NCI-H524 (cell line): Measurements from ENCODE around the gene HMCN1.
A peak's percentile ranks its signal among the peaks of the same experiment; 100 is the strongest.

Experiments
- DNase-seq, 2 experiments: peaks; one replicate each; lab custom pipeline; 2025; lab: John Stamatoyannopoulos, UW

HMCN1 gene

GRCh38 chr1:185804206-185804605, 70.0 kb downstream of the HMCN1 start:
- no peak for DNase-seq

DNA sequence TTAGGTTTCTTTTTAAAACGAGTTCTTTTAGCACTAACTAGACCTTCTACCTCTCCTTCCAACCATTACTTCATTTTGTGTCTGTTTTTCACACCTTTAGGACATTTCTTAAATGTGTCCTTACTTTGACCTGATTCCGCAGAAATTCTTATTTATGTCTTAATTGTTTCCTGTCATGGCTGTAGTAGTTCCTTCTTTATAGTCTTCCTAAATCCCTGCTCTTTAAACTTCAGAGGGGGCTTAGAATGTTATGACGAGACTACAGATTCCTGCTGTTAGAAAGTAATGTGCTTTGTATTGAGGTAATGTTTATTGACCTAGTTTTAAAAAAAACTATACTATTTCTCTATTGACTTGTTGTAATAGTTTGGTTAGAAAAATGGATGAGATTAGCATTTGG, 70.4 kb downstream of the HMCN1 start:
- no peak for DNase-seq

DNA sequence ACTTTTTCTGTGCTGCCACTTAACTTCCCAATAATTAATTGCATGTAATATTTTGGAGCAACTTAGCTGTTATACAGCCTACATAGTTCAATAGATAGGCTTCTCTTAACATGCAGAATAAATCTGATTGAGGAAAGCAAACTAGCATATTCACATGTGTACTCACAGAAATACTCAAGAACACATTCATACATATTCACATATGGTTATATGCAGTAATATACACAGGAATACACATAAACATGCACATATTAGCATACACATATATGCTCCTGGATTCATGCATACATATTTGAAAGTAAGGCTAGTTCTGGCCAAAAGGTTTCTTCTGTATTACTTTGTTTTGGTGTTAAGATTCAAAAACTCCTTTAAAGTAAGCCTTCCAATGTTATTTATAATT, 73.1 kb downstream of the HMCN1 start:
- DNase-seq = no peak

GRCh38 chr1:185808631-185809030, 74.4 kb downstream of the HMCN1 start:
- DNase-seq = no peak

DNA sequence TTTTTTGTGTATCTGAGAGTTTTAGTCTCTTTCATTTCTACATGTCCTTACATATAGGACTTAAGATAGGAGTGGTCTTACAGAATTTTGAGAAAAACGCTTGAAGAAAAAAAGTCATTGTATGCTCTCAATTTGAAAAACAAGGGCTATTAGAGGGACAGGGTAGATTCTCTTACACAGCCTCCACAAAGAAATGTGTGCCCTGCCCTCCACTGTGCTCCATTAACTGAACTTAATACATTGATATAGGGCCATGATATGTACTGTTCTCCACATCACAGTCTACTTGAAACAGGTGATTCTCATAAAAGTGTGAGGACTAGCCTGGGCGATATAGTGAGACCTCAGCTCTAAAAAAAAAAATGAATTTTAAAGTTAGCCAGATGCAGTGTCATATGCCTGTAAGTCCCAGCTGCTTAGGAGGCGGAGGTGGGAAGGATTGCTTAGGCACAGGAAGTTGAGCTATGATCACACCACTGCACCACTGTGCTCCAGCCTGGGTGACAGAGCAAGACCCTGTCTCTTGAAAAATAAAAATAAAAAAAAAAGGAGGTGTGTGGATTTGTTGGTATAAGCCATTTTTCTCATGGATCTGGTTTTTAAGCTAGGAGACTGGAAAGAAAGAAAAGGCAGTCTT, 77.0 kb downstream of the HMCN1 start:
- no peak for DNase-seq

GRCh38 chr1:185812934-185813333, 78.7 kb downstream of the HMCN1 start:
- DNase-seq = no peak

DNA sequence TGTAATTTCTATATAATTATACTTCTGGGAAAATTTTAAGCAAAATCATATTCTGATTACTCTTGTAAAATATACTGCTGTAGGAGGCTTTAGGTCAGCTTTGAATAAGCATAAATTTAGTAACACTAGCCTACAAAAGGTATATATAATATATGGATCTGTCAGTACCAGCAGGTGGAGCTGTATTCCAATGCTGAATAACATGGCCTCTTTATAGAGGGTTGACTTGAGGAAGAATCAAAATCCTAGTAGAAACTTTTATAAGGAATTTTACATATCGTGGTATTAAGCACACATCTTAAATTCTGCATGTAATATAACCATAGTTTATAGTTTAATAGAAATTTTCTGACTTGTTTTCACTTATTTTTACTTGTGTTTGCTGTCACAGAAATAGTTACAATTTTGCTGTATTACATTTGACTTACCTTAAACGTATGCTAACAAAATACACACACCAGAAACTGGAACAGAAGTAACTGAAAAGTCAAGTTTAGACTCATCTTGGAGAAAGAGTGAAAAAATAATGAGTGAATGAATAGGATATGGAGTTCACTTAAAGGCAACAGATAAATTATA, 79.3 kb downstream of the HMCN1 start:
- DNase-seq = peak in 1 of 2 experiments; percentile 46

DNA sequence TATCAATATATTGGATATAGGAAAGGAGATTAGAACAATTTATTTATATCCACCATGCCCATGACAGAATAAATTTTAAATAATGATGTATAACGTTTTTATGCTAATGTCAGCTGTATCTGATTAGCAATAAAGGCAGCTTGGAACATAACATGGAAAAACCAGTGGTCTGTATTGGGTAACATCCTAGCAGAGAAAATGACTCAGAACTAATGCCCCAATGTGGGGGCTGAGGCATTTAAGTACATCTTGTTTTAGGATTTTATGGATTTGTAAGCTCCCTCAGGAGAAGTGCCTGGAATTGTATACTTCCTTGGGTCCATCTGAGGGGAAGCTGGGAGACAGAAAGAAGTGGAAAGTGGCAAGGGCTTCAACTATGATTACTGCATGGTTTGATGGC, 82.3 kb downstream of the HMCN1 start:
- DNase-seq = no peak

DNA sequence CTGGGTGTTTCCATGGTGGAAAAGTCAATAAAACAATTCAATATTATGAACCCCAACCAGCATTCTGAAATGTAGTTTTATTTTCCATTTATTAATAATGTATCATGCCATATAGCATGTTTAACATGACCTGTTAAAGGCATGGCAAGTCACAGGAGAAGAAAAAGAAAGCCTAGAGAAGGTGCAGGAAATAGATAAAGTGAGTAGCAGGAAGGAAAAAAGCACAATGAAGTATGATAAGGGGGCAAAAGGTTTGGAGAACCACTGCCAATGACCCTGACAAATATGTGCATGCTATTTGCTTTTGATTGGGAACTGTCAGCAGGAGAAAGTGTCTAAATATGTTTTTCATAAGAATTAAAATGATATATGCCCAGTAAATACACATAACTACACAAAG, 85.6 kb downstream of the HMCN1 start:
- no peak for DNase-seq

- DNase-seq = peak in 1 of 2 experiments; percentile 30
Observed at GRCh38 chr1:185821612-185822385, 87.6 kb downstream of the HMCN1 start.

DNA sequence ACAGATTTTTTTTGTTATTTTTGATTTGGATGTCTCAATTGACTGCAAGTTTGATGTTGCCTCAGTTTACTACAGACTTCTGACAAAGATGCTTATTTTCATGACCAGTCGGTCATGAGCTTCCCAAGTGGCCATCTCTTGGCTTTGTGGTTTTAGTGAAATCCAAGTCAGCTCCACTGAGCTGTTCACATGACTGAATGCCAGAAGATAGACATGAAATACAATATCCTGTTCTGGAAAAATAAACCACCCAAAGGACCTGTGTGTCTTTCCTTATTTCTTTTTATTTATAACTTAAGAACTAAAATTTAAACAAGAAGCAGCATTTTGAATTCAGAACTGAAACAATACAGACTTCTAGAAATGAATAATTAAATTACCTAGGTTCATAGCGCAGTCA, 89.3 kb downstream of the HMCN1 start:
- DNase-seq = no peak

DNA sequence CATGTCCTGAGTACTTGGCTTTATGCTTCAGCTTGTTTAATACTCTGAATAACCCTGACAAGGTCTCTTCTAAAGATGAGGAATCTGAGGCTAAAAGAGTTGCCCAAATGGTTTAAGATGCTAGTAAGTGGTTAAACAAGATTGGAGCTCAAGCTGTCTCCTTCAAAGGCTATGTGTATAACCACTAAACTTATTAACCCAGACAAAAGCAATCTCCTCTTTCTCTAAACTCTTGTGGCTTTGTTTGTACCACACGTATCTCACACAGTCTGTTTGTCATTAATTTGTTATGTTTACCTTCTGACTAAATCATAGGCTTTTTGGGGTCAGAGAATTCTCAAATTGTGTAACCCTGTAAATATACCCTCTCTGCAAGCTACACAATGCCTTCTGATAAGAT, 89.9 kb downstream of the HMCN1 start:
- DNase-seq = no peak

DNA sequence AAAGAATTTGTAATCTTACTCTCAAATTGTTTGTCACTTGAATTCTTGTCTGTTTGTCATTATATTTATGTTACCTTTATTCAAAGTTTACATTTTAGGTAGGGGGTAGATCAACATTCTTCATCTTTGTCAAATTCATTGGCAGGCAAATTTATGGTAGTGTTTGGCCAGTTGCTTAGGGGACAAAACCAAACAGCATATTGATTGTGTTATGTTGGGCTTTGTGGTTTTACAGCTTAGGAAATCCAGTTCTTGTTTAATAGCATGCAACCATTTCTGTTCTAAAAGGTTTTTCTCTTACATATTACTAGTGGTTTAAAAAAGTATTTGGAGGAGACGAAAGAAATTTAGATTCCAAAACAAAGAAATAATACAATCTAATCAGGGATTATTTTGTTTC, 91.4 kb downstream of the HMCN1 start:
- no peak for DNase-seq

DNA sequence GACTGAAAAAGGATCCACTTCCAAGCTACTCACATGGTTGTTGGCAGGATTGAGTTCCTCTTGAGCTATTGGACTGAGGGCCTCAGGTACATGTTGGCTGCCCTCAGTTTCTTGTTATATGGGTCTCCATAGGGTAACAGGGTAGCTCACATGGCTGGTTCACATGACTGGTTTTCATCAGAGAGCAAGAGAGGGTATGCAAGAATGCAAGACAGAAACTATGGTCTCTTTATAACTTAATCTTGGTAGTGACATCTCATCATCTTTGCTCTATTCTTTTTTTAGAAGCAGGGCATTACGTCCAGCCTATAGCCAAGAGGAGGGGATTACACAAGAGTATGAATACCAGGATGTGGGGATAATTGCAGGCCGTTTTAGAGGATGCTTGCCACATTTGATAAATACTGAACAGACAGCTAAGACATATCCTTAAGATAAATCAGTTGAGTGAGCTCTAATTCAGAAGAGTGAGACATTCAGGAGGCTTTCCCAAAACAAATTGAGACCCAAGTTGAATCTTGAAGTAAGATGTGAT, 100.2 kb downstream of the HMCN1 start:
- DNase-seq = no peak

- DNase-seq = no peak
Observed at GRCh38 chr1:185835191-185835590, 101.0 kb downstream of the HMCN1 start.

GRCh38 chr1:185837711-185838110, 103.5 kb downstream of the HMCN1 start:
- DNase-seq = no peak

- DNase-seq = no peak
Observed at GRCh38 chr1:185838111-185838510, 103.9 kb downstream of the HMCN1 start.

DNA sequence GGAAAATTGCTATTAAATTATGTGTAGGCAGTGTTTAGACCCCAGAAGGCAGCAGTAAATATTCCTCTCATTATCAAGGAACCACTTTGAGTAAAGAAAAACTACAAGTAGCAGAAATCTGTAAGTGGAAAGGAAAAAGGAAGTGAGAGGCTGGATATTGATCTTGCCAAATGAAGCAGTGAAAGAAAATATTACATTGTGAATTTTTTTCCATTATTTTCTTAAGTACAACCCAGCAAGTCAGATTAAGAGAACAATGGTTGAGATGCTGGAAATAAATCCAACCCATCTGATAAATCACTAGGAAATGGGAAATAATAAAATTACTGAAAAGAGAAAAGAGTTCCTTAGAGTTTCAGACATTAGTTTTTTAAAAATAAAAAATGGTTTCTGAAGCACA, 106.7 kb downstream of the HMCN1 start:
- DNase-seq = no peak

GRCh38 chr1:185843297-185843869, 109.2 kb downstream of the HMCN1 start:
- no peak for DNase-seq

GRCh38 chr1:185843986-185844385, 109.8 kb downstream of the HMCN1 start:
- DNase-seq = no peak

DNA sequence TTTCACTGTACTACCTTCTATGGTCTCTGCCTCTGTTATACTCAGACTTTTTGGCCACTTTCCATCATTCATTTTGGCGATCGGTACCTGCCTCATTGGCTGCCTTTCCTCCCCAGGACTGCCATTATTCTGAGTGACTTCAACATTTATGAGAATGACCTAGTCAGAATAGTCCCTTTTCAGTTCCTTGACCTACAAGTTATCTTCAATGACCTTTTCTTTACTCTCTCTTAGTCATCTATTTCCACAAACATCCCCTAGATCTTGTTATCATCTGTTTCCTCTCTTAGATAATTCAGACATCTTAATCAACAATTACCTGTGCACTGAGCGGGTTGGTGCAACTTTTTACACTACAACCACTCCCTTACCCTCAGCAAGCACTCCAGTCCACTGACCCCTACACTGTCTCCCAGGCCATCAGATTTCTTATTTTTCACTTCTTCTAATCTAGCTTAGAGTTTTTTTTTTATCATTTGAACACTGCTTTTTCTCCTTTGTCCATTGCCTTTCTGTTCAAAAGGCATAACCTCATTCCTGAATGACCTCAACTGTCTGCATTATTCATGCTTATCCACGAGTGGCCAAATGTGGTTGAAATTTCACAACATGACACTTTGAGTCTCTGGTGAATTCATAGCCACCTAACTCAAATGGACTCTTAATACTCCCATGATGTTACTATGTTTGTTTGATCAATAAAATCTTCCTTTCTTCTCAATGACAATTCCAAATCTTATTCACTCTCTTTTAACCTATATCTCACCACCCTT, 112.7 kb downstream of the HMCN1 start:
- DNase-seq = no peak

DNA sequence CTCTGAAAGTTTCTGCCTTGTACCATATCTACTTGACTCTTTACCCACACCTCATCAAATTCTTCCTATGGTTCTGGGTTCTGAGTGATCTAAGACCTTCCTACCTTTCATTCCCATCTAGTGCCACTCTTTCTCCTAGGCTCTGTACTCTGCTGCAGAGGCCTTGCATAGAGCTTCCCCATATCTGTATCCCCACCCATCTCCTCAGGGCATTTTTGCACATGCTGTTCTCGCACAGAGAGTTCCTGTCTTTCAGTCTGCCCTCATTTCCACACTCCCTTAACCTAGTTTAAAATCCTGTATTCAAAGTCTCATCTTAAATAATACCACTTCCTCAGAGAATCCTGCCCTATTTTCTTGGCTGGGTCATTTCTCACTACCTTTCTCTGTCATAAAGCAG, 114.8 kb downstream of the HMCN1 start:
- DNase-seq = no peak
